Activated CD4-positive, CD25-positive, alpha-beta regulatory T cell (primary cell): ENCODE data around the gene NDUFAF2.
"Not testable (repeated sequence)": the region's sequence is repeated elsewhere in the genome, so short reads cannot be mapped to it uniquely, and the experiment has no call there.

Experiments used
- DNase-seq, 4 experiments: peaks; one replicate each; lab custom pipeline; 2025; lab: John Stamatoyannopoulos, UW

The NDUFAF2 gene

DNA sequence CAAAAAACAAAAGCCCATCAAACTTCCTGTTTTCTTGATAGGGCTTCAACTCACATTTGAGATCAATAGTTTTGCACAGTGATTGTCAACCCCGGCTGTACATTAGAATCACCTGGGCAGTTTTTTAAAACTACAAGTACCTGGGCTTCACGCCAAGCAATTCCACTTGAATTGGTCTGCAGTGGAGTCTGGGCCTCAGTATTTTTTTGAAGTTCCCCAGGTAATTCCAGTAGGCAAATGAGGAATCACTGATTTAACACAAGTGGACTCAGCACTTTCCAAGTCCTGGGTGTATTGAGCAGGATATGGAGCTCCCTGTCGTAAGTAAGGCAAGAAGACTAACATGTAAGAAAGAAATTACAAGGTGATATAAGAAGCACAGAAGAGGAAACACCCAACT, 232.1 kb downstream of the NDUFAF2 start:
- DNase-seq, result no peak

GRCh38 chr5:61177716-61178115, 232.7 kb downstream of the NDUFAF2 start:
- no peak for DNase-seq

DNA sequence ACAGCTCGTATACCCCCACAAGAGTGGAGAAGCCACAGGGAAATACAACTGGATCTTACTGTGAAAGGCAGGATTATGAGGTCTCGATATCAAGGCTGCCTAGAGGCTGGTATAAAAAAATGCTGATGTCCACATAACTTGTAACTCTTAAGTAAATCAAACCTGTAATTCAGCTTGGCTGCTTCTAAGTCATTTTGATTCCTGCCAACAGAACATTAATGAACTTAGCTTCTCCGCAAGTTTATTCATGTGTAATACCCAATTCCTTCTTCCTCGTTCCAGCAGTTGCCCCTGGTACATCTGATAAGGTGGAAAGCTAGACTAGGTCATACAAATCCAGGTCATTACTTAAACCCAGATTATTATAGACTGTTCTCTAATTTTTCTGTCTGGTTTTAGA, 233.7 kb downstream of the NDUFAF2 start:
- DNase-seq, result no peak

DNA sequence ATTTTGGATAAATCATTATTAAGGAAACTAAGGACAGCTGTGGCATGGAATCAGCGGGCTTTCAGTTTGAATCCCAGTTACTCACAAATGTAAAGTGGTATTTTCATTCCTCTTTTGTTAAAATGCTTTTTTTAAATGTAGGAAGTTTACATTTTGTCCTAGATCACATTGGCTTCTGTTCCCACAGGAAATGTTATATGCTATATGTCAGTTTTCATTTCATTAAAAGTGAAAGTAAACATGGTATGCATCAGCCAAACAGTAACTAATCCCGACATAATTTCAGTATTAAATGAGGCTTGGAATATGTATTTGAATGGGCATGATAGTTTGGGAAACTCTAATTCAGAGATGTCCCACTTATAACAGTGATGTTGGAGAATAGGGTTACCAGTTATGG, 235.9 kb downstream of the NDUFAF2 start:
- no peak for DNase-seq

GRCh38 chr5:61182449-61182848, 237.4 kb downstream of the NDUFAF2 start:
- DNase-seq, result no peak

GRCh38 chr5:61183538-61183937, 238.5 kb downstream of the NDUFAF2 start:
- no peak for DNase-seq

- DNase-seq, result no peak
Measured at GRCh38 chr5:61184708-61185107, 239.7 kb downstream of the NDUFAF2 start.

DNA sequence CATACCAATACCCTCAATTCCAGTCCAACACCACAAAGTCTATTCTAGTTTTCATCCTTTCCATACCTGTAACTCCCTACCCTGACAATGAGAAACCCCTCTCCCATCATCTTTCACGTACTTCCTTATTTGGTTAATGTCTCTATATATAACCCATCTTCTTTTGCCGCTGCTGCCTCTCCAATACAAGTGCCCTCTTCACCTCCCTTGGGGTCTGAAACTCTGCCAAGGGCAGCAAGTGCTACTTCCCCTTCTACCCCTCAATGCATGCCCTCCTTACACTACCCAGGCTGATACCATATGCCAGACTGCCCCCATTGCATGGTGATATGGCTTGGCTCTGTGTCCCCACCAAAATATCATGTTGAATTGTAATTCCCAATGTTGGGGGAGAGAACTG, 241.6 kb downstream of the NDUFAF2 start:
- no peak for DNase-seq

DNA sequence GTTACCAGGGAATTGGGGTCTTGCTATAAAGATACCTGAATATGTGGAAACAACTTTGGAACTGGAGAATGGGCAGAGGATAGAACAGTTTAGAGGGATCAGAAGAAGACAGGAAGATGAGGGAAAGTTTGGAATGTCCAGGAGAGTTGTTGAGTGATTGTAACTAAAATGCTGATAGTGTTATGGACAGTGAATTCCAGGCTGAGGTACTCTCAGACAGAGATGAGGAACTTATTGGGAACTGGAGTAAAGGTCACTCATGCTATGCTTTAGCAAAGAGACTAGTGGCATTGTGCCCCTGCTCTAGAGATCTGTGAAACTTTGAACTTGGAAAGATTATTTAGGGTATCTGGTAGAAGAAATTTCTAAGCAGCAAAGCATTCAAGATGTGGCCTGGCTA, 242.3 kb downstream of the NDUFAF2 start:
- not testable (repeated sequence) for DNase-seq

DNA sequence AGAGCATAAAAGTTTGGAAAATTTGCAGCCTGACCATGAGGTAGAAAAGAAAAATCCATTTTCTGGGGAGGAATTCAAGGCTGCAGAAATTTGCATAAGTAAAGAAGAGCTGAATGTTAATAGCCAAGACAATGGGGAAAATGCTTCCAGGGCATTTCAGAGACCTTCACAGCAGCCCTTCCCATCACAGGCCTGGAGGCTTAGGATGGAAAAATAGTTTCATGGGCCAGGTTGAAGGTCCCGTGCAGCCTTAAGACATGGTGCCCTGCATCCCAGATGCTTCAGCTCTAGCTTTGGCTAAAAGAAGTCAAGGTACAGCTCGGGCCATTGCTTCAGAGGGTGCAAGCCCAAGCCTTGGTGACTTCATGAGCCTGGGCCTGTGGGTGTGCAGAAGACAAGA, 242.8 kb downstream of the NDUFAF2 start:
- not testable (repeated sequence) for DNase-seq

GRCh38 chr5:61198606-61199005, 253.6 kb downstream of the NDUFAF2 start:
- DNase-seq, result no peak

DNA sequence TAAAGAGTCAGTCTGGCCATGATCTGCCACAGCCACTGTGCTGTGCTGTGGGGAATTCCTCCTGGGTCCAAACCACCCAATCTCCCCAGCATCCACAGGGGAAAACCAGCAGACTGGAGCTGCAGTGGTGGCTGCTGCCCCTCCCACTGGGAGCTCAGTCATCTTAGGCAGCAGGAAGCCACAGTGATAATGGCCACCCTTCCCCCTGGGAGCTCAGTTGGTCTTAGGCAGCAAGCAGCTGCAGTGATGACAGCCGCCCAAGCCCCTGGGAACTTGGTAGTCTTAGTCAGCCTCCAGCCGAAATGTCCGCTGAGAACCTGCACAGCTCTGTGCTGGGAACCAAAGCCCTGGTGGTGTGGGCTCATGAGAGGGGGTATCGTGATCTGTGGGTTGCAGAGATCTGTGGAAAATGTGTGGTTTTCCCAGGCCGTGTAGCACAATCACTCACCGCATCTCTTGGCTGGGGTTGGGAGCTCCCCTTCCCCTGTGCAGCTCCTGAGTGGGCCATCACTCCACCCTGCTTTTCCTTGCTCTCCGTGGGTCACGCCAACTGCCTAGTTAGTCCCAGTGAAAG, 255.7 kb downstream of the NDUFAF2 start:
- no peak for DNase-seq

GRCh38 chr5:61202213-61202612, 257.2 kb downstream of the NDUFAF2 start:
- DNase-seq, result no peak
